Panc1 (cell line): ENCODE measurements around the gene PPL. TPM values are rescaled to one million over a fixed set of nuclear protein-coding genes. Genes with fewer than 3 reads are reported as not detected.

Experiments
- ATAC-seq: fragments of 200-7000 bp; cut with Tn5 transposase; 2 replicates; pipeline ENCODE4 v1.9.1; 2020; ENCODE audit warnings: mild to moderate bottlenecking, moderate library complexity
- BruUV-seq: library from RNA; stranded (reverse); fragments of 400-500 nt; replicated peaks from 2 replicates; lab custom pipeline; 2021; lab: Mats Ljungman, UMichigan
- CTCF ChIA-PET: fragments of 300-600 bp; sonication (Branson Sonifier 250); formaldehyde crosslinking; loops from one replicate; lab custom pipeline; 2022; ENCODE audit warnings: antibody characterized with exemption; lab: Charles Lee
- POLR2A ChIA-PET: fragments of 300-600 bp; sonication (Branson Sonifier 250); formaldehyde crosslinking; loops from one replicate; lab custom pipeline; 2022; ENCODE audit warnings: antibody characterized with exemption; lab: Charles Lee
- DNase-seq: peaks from one replicate; pipeline ENCODE4 v3.0.0-alpha.2; 2010; ENCODE audit warnings: low read depth, low spot score
- H3K27ac ChIP-seq: 2 replicates; pipeline ENCODE4 v1.5.1; 2011; ENCODE audit warnings: mild to moderate bottlenecking, low read length, inconsistent platforms
- H3K27me3 ChIP-seq: fragments of 200-500 bp; sonication (Bioruptor generic); 2 replicates; pipeline ENCODE4 v1.6.0; 2014; ENCODE audit warnings: low read length, inconsistent platforms; ENCODE audit not compliant: control insufficient read depth, insufficient read depth
- H3K36me3 ChIP-seq: fragments of 200-500 bp; sonication (Bioruptor generic); 2 replicates; pipeline ENCODE4 v1.5.1; 2014; ENCODE audit warnings: inconsistent platforms, mild to moderate bottlenecking, low read length, moderate library complexity; ENCODE audit not compliant: control insufficient read depth, insufficient read depth
- H3K4me1 ChIP-seq: 2 replicates; pipeline ENCODE4 v1.5.1; 2011; ENCODE audit warnings: inconsistent platforms, mild to moderate bottlenecking, low read length, moderate library complexity; ENCODE audit not compliant: control insufficient read depth, insufficient read depth
- H3K4me3 ChIP-seq, 2 experiments: 2 replicates each; pipeline ENCODE4 v1.5.1; 2011 to 2012; ENCODE audit warnings: low read depth in 2 of 2, low read length in 2 of 2, mild to moderate bottlenecking in 2 of 2, inconsistent platforms in 1 of 2, moderate library complexity in 1 of 2
- H3K9me3 ChIP-seq: fragments of 200-500 bp; sonication (Bioruptor generic); 2 replicates; pipeline ENCODE4 v1.5.1; 2014; ENCODE audit warnings: low read depth, mild to moderate bottlenecking, inconsistent platforms, low read length, moderate library complexity; ENCODE audit not compliant: control insufficient read depth, insufficient read depth
- CTCF ChIP-seq: fragments of 450-650 bp; IDR thresholded peaks from 2 replicates; pipeline ENCODE4 v1.5.1; 2017; ENCODE audit warnings: mild to moderate bottlenecking
- POLR2AphosphoS5 ChIP-seq: IDR thresholded peaks from 2 replicates; pipeline ENCODE4 v1.6.1; 2012; ENCODE audit warnings: mild to moderate bottlenecking, low read depth, low read length, moderate library complexity
- REST ChIP-seq, 2 experiments: IDR thresholded peaks; 2 replicates each; pipeline ENCODE4 v1.6.1; 2011 to 2012; ENCODE audit warnings: low read depth in 2 of 2, control low read depth in 1 of 2, low read length in 1 of 2, mild to moderate bottlenecking in 1 of 2, moderate library complexity in 1 of 2; ENCODE audit not compliant: insufficient read depth in 1 of 2
- SIN3A ChIP-seq: IDR thresholded peaks from 2 replicates; pipeline ENCODE4 v1.6.1; 2012; ENCODE audit warnings: low read depth, mild to moderate bottlenecking, low read length, moderate library complexity, borderline replicate concordance; ENCODE audit not compliant: insufficient read depth
- TCF7L2 ChIP-seq: IDR thresholded peaks from 2 replicates; pipeline ENCODE4 v1.6.1; 2011; ENCODE audit warnings: mild to moderate bottlenecking, low read depth, low read length, inconsistent platforms
- in situ Hi-C: cut with HindIII; loops from 2 replicates; pipeline ENCODE4 v1.10.0; 2016; ENCODE audit warnings: low sequenced_read_pairs, low pct_unique_long_range_greater_than_20kb
- intact Hi-C: fragments of 100-400 bp; cut with micrococcal nuclease; formaldehyde crosslinking; loops from one replicate; pipeline ENCODE4 v1.10.0; 2022; ENCODE audit not compliant: unreplicated experiment
- total RNA-seq: library from RNA; stranded (reverse); gene quantifications from one replicate; pipeline ENCODE4 v1.2.1, GENCODE V29; 2021; ENCODE audit not compliant: unreplicated experiment

Gene PPL
- total RNA-seq, 1 experiment from 2014 or later = 89.4 TPM

- ChIA-PET POLR2A (no interaction called here), CTCF (no interaction called here)
- no peak for TF ChIP-seq TCF7L2
- no peak for TF ChIP-seq SIN3A
- no peak for TF ChIP-seq POLR2AphosphoS5
- TF ChIP-seq CTCF = no peak
- TF ChIP-seq REST (IDR thresholded peaks at IDR 0.05; ENCODE audit: insufficient read depth in 1 of 2, low read depth in 2 of 2, low read length in 1 of 2) = no peak
- no peak for DNase-seq
- Histone ChIP-seq H3K27ac (no peak overlapping the region), H3K36me3 (peaks cover 37% of the 10 kb centered on the region), H3K4me1 (peaks cover 8% of the 10 kb centered on the region; the same call in 1 of the 2 replicates), H3K27me3 (no peaks in the 10 kb centered on the region), H3K4me3 (no peak overlapping the region), H3K9me3 (no peaks in the 10 kb centered on the region)
- no peak for ATAC-seq
- intact Hi-C loops = no loop called here
- BruUV-seq = no TSS peak
- in situ Hi-C loops = no loop called here
Observed at GRCh38 chr16:4877380-4877685, 59.6 kb downstream of the PPL start.

GRCh38 chr16:4876646-4877379 is 60.1 kb downstream of the PPL start:
- no peaks in the 10 kb centered on the region for H3K9me3 ChIP-seq
- no TSS peak for BruUV-seq
- TF ChIP-seq POLR2AphosphoS5 = no peak
- TF ChIP-seq CTCF = no peak
- no peak for TF ChIP-seq TCF7L2
- no peak for TF ChIP-seq SIN3A
- TF ChIP-seq REST (IDR thresholded peaks at IDR 0.05; ENCODE audit: insufficient read depth in 1 of 2, low read depth in 2 of 2, low read length in 1 of 2) = no peak
- H3K36me3 ChIP-seq = peaks cover 39% of the 10 kb centered on the region
- H3K4me1 ChIP-seq = 0 out of 2 replicates have a peak, but pooled peaks cover 4% of the 10 kb centered on the region
- in situ Hi-C loops (no loop called here), intact Hi-C loops (no loop called here)
- ChIA-PET CTCF (no interaction called here), POLR2A (no interaction called here)
- H3K27ac ChIP-seq = no peak overlapping the region
- H3K4me3 ChIP-seq = no peak overlapping the region
- ATAC-seq (no peak), DNase-seq (no peak)
- no peaks in the 10 kb centered on the region for H3K27me3 ChIP-seq
